Testis (tissue), 2 donors: ENCODE results near the gene RANBP9.

Experiments
- CTCF ChIP-seq, 3 experiments: fragments of 450-650 bp in 2 of 3; fragments of 200-600 bp in 1 of 3; sonication (generic) in 1 of 3; IDR thresholded peaks; one replicate each; pipeline ENCODE4 v1.5.1; 2016 to 2019; ENCODE audit warnings: antibody characterized with exemption in 3 of 3, mild to moderate bottlenecking in 2 of 3, moderate library complexity in 1 of 3
- POLR2A ChIP-seq: fragments of 450-650 bp; IDR thresholded peaks from one replicate; pipeline ENCODE4 v1.6.1; 2017; ENCODE audit warnings: antibody characterized with exemption, mild to moderate bottlenecking, moderate library complexity

DNA sequence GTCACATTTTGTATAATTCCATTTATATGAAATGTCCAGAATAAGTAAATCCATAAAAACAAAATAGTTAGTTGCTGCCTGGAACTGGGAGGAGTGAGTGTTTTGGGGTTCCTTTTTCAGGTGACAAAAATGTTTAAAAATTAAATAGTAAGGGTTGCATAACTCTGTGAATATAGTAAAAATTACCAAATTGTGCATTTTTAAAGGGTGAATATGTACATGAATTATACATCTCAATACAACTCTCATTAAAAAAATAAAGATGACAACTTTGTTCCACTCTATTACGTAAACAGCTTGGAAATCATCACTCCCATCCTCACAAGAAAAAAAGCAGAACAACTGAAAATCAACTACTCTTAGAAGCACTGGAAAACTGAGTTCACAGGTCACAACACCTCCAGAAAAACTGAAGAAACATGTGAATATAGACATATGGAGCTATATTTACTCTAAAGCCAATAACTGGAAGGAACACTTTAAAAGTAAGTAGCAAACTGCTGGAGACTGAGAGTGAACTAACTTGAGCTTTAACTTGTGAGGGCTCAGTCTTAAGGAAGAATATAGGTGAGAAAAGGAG is 40.0 kb downstream of the RANBP9 start:
- TF ChIP-seq CTCF (IDR thresholded peaks at IDR 0.05) (no peak), POLR2A (no peak)
